Measurements from ENCODE around the gene KRTAP6-1.

The KRTAP6-1 gene

GRCh38 chr21:30642564-30642963 is 28.8 kb upstream of the KRTAP6-1 start, which contains the start of gene KRTAP20-3:
TSS of gene KRTAP20-3 (plus strand) at chr21:30642864.
- H4K20me1 ChIP-seq (ENCODE audit: control insufficient read depth, insufficient read depth, low read depth, low read length), result no peaks in the 10 kb centered on the region
- H3K79me2 ChIP-seq (ENCODE audit: control insufficient read depth, low read length), result no peaks in the 10 kb centered on the region
- H3K9me2 ChIP-seq (replicated peaks; ENCODE audit: control insufficient read depth, low read length), result no peaks in the 10 kb centered on the region
- H3K4me1 ChIP-seq (ENCODE audit: control insufficient read depth, low read length), result no peaks in the 10 kb centered on the region
- H3K36me3 ChIP-seq (ENCODE audit: control insufficient read depth, low read length), result no peaks in the 10 kb centered on the region
- no peaks in the 10 kb centered on the region for H3F3A ChIP-seq (ENCODE audit: control insufficient read depth, insufficient read depth)
- no peak within 1 kb of the TSS for H3K4me3 ChIP-seq (ENCODE audit: low read length)
- H3K27me3 ChIP-seq (ENCODE audit: control insufficient read depth, low read length), result no peaks in the 10 kb centered on the region
- no peak within 1 kb of the TSS for H3K27ac ChIP-seq (ENCODE audit: low read depth, low read length)
- no peak within 1 kb of the TSS for H3K4me2 ChIP-seq (ENCODE audit: low read length)
- no peaks in the 10 kb centered on the region for H3K9me3 ChIP-seq (ENCODE audit: control insufficient read depth, insufficient read depth, low read length)
- TF ChIP-seq CTCF (IDR thresholded peaks at IDR 0.05; ENCODE audit: low read depth, low read length, poor library complexity, severe bottlenecking) (no peak), EZH2phosphoT487 (IDR thresholded peaks at IDR 0.05; ENCODE audit: borderline replicate concordance, low read length) (no peak)

GRCh38 chr21:30638686-30639085 is 25.0 kb upstream of the KRTAP6-1 start:
- H3K27ac ChIP-seq (ENCODE audit: low read depth, low read length), result no peak overlapping the region
- no peaks in the 10 kb centered on the region for H4K20me1 ChIP-seq (ENCODE audit: control insufficient read depth, insufficient read depth, low read depth, low read length)
- no peak for TF ChIP-seq EZH2phosphoT487 (IDR thresholded peaks at IDR 0.05; ENCODE audit: borderline replicate concordance, low read length)
- TF ChIP-seq CTCF (IDR thresholded peaks at IDR 0.05; ENCODE audit: low read depth, low read length, poor library complexity, severe bottlenecking), result no peak
- H3K4me1 ChIP-seq (ENCODE audit: control insufficient read depth, low read length), result no peaks in the 10 kb centered on the region
- H3K9me3 ChIP-seq (ENCODE audit: control insufficient read depth, insufficient read depth, low read length), result no peaks in the 10 kb centered on the region
- H3F3A ChIP-seq (ENCODE audit: control insufficient read depth, insufficient read depth), result no peaks in the 10 kb centered on the region
- no peaks in the 10 kb centered on the region for H3K27me3 ChIP-seq (ENCODE audit: control insufficient read depth, low read length)
- no peak overlapping the region for H3K4me3 ChIP-seq (ENCODE audit: low read length)
- H3K9me2 ChIP-seq (replicated peaks; ENCODE audit: control insufficient read depth, low read length), result no peaks in the 10 kb centered on the region
- H3K36me3 ChIP-seq (ENCODE audit: control insufficient read depth, low read length), result no peaks in the 10 kb centered on the region
- H3K4me2 ChIP-seq (ENCODE audit: low read length), result no peak overlapping the region
- H3K79me2 ChIP-seq (ENCODE audit: control insufficient read depth, low read length), result no peaks in the 10 kb centered on the region

- Histone ChIP-seq H3K9me3 (ENCODE audit: control insufficient read depth, insufficient read depth, low read length) (peaks cover 2% of the 10 kb centered on the region; the same call in 1 of the 2 replicates), H3K27me3 (ENCODE audit: control insufficient read depth, low read length) (no peaks in the 10 kb centered on the region), H3K79me2 (ENCODE audit: control insufficient read depth, low read length) (no peaks in the 10 kb centered on the region), H4K20me1 (ENCODE audit: control insufficient read depth, insufficient read depth, low read depth, low read length) (no peaks in the 10 kb centered on the region), H3K4me3 (ENCODE audit: low read length) (no peak within 1 kb of the TSS), H3K4me1 (ENCODE audit: control insufficient read depth, low read length) (no peaks in the 10 kb centered on the region), H3K27ac (ENCODE audit: low read depth, low read length) (no peak within 1 kb of the TSS), H3K9me2 (replicated peaks; ENCODE audit: control insufficient read depth, low read length) (no peaks in the 10 kb centered on the region), H3K4me2 (ENCODE audit: low read length) (no peak within 1 kb of the TSS), H3K36me3 (ENCODE audit: control insufficient read depth, low read length) (no peaks in the 10 kb centered on the region), H3F3A (ENCODE audit: control insufficient read depth, insufficient read depth) (no peaks in the 10 kb centered on the region)
- TF ChIP-seq EZH2phosphoT487 (IDR thresholded peaks at IDR 0.05; ENCODE audit: borderline replicate concordance, low read length) (no peak), CTCF (IDR thresholded peaks at IDR 0.05; ENCODE audit: low read depth, low read length, poor library complexity, severe bottlenecking) (no peak)
Observed at GRCh38 chr21:30634906-30635305, 21.2 kb upstream of the KRTAP6-1 start, which contains the start of gene KRTAP20-2. TSS of gene KRTAP20-2 (plus strand) at chr21:30635206. CDS start at chr21:30635264, 58 bp downstream.

Data from DOHH2 (cell line).